ENCODE data around the gene NFIB.

DNA sequence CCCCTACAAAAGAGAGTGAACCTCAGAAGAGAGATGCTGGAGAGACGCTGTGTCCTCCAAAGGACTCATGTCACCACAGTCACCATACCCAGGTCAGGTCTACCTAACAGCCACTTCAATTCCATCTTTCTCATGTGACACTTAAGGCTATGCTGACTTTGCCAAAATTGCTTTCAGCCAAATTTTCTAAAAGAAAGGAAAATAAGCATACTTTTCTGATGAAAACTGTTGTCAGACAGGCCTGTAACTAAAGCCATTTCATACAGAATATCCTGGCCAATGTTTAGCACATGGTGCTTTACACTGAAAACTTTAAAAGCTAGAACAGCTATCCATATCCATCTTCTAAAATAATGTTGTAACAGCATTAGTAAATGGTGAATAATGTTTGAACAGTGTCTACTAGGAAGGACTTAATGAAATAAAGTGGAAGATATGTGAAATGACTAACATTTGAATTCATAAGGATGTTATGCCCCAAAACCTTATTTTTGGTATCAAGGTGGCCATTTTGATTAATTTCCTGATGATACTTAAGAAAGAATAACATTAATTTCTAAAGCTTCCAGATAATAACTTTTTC lies 97.2 kb downstream of the NFIB start:
- TF ChIP-seq, protein P1, sequence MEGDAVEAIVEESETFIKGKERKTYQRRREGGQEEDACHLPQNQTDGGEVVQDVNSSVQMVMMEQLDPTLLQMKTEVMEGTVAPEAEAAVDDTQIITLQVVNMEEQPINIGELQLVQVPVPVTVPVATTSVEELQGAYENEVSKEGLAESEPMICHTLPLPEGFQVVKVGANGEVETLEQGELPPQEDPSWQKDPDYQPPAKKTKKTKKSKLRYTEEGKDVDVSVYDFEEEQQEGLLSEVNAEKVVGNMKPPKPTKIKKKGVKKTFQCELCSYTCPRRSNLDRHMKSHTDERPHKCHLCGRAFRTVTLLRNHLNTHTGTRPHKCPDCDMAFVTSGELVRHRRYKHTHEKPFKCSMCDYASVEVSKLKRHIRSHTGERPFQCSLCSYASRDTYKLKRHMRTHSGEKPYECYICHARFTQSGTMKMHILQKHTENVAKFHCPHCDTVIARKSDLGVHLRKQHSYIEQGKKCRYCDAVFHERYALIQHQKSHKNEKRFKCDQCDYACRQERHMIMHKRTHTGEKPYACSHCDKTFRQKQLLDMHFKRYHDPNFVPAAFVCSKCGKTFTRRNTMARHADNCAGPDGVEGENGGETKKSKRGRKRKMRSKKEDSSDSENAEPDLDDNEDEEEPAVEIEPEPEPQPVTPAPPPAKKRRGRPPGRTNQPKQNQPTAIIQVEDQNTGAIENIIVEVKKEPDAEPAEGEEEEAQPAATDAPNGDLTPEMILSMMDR (IDR thresholded peaks at IDR 0.05): no peak
- no peak for TF ChIP-seq ZFX (IDR thresholded peaks at IDR 0.05; ENCODE audit: borderline replicate concordance)

Measured in 22Rv1 (cell line).